Activated CD8-positive, alpha-beta memory T cell treated with anti-CD3 and anti-CD28 coated beads, Interleukin-2, amount 50 U/mL, for 1 hour (primary cell): Measurements from ENCODE around the gene CALY.

Source experiments
- DNase-seq: peaks from one replicate; pipeline ENCODE4 v3.0.0-alpha.2; 2020; ENCODE audit errors: extremely low read depth

The CALY gene

DNA sequence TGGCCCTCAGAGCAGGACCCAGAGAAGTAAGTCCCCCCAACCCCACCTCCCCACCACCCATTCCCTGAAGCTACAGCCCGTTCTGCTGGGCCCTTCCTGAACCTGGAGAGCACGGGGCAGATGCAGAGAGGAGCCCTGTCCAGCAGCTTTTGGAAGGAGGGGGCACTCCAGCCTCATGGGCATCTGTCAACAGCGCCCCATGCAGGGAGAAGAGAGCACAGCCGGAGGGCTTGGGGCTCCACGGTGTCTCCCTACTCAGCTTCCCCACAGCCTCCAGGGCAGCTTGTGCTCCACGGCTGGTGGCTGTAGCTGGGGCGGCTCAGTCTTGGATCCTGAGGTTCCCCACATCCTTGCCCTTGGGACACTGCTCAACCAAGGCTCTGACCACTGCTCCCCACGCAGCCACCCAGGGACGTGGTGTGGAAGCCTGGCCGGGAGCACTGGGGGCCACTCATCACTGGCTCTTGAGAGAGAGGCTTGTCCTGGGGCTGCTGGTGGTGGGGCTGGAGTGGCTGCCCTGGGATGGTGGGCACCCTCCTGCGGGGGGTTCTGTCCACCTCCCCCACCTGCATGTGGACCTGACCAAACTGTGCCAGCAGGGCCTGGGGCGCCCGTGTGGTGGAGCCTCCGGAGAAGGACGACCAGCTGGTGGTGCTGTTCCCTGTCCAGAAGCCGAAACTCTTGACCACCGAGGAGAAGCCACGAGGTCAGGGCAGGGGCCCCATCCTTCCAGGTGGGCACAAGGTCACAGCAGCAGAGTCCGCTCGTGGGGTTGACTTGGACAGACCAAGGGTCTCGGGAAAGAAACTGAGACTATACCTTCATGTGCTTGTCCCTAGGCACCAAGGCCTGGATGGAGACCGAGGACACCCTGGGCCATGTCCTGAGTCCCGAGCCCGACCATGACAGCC lies 15.0 kb upstream of the CALY start:
- DNase-seq: no peak

DNA sequence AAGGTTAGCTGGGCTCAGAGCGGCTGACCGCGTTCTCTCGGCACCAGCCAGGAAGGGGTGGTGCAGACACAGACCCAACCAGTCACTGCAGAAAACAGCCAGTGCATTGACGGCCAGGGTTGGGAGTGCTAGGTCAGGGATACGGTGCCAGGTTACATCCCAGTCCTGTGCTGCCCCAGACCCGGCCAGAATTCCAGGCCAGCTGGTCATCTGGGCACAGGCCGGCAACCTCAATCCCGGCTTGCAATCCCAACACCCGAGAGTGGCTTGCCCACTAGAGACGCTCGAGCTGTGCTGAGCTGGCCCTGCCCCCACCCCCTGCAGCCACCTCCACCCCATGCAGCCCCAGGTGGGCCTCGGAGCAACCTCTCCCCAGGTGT lies 14.2 kb upstream of the CALY start:
- no peak for DNase-seq

DNA sequence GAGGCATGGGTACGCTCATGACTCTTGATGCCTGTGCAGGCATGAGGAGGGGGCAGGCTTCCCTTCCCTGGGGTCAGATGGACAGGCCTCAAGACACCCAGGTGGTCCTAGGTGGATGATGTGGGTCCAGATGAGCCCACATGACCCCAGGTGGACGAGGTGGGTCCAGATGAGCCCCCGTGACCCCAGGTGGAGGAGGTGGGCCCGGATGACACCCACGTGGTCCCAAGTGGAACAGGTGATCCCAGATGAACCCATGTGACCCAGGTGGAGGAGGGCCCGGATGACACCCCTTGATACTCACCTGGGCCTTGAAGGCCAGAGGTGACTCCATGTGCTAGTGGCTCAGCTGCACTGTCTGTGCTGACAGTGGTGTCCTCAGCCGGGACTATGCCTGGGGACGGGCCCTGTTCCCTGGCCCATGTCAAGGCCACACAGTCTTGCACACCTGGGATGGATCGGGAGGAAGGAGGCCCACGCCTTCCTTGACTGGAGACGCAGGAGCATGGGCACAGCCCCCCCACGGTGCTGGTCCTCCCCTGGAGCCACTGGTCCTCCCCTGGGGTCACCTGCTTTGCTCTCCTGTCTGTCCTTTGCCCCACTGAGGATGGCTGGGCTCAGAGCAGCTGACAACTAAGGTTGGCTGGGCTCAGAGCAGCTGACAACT lies 13.7 kb upstream of the CALY start:
- DNase-seq: no peak

DNA sequence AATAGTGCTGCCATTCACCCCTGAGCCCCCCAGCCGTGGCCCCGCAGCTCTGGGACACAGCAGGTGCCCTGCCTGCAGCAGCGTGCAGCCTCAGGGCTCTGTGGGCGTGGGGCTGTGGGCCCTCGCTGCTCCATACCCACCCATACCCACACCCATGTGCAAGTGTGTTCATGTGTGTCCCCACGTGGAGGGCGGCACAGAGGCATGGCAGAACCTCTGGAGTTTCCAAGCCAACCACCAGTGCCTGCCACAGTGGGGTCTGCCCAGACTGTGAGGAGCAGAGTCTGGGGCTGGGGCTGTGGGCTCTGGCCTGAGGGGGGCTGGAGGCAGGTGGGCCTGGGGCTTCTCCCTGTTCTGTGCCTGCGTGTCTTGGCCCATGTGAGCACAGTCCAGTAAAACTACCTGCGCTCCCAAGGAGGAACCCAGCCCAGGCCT lies 12.9 kb upstream of the CALY start:
- no peak for DNase-seq

DNA sequence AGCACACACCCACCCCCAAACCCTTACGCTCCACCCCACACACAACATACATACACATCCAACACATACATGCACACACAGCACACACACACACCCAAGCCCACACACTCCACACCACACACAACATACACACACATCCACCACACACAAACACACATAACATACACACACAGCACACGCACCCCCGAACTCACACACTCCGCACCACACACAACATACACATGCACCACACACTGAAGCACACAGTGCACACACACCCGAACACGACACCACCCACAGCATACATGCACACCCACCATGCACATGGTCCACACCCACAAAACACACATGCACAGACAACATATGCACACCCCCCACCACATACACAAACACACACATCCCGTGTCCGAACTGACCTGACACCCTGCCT lies 12.5 kb upstream of the CALY start:
- no peak for DNase-seq

DNA sequence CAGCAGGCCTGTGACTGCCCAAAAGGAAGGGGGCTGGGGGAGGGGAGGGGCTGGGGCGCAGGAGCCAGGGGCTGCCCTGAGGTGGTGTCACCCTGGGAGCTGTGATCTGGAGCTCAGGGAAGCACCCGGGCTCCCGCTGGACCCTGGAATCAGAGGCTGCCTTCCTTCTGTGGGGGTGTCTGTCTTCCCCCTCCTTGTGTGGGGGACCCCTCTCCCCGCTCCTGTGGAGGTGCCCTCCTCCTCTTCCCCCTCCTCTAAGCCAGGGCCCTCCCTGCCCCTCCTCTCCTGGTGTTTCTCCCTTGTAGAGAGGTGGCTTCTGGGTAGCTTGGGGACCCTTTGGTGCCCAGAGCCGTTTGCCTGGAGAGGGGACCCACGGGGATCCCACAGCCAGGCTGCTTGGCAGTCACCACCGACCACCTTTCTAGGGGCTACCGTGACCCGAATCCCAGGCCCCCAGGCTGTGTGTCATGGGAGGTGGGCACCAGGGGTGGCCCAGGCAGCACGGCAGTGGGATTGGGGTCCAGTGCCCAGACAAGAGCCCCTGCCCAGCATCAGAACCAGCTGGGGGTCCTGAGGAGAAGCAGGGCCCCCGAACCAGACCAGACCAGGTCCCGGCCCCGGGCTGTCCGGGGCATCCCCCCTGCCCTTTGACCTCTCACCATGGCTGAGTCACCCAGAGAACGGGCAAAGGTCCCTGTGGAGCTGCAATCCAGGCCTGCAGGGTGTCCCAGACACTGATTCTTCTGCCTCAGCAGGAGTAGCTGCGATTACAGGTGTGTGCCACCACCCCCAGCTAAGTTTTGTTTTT lies 11.2 kb upstream of the CALY start:
- no peak for DNase-seq

DNA sequence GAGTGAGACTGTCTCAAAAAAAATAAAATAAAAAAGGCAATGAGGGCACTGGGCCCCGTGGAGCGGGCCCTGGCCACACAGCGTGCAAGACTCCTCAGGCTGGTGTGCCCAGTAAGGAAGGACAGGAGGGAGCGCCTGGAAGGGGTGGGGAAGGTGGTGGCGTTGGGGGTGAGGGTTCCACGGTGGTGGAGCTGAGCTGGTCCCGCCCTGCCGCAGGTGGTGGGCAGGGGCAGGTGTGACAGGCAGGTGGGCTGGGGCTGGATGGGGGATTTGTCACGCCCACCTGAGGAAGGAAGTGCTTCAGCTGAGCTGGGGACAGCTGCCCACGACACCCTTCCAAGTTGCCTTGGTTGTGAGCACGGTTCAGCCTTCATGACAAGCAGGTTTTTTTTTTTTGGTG lies 9.7 kb upstream of the CALY start:
- DNase-seq: no peak

DNA sequence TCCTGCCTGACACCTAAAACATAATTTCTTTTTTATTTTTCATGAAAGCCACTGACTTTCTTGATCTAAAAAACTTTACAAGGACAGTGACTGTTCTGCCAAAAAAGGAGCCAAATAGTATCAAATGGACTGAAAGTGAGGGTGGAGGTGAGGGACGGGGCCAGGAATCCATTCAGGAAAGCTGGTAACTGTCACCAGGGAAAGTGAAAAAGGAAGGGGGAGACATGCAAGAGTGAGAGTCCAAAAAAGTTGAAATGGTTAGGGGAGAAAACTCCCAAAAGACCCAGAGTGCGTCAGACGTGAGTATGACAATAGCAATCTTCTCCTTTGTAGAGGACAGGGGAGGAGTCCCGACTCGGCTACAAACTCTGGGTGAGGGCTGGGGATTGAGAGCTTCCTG lies 7.5 kb upstream of the CALY start:
- DNase-seq: no peak

DNA sequence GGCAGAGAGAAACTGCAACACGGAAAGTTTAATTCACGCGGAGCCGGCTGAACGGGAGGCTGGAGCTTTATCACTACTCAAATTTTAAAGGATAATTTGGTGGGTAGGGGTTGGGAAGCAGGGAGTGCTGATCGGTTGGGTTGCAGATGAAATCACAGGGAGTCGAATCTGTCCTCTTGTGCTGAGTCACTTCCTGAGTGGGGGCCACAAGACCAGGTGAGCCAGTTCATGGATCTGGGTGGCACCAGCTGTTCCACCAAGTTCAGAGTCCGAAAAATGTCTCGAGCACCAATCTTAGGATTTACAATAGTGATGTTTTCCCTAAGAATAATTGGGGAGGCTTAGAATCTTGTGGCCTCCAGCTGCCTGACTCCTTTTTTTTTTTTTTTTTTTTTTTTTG lies 6.9 kb upstream of the CALY start:
- DNase-seq: no peak

DNA sequence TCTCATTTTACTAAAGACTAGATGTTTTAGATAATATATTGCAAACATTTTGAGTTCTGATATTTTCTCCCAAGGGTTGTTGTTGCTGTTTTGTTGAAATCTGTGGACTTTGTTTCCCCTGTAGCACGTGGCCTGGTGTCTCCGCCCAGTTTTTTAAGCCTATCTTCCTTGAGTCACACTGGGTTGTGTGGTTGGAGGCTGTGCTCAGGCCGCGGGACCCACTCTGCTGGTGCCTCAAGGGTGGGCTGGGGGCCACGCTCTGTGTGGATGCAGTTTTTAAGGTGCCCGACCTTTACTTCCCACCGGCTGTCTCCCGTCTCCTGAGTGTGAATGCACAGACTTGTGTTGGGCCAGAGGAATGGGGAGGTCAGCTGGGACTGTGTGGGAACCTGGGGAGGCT lies 6.2 kb upstream of the CALY start:
- DNase-seq: no peak

DNA sequence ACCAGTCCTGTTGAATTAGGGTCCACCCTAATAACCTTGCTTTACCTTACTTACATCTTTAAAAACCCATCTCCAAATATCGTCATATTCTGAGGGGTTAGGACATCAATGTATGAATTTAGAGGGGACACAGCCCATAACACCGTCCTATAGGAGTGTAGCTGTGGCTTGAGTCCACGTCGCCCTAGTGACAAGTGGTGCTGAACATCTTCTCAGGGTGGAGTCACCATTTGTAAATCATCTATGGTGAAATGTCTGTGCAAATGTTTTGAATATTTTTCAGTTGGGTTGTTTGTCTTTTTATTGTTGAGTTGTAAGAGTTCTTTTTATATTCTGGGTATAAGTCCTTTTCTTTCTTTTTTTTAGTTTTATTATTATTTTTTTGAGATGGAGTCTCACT lies 5.3 kb upstream of the CALY start:
- DNase-seq: no peak

DNA sequence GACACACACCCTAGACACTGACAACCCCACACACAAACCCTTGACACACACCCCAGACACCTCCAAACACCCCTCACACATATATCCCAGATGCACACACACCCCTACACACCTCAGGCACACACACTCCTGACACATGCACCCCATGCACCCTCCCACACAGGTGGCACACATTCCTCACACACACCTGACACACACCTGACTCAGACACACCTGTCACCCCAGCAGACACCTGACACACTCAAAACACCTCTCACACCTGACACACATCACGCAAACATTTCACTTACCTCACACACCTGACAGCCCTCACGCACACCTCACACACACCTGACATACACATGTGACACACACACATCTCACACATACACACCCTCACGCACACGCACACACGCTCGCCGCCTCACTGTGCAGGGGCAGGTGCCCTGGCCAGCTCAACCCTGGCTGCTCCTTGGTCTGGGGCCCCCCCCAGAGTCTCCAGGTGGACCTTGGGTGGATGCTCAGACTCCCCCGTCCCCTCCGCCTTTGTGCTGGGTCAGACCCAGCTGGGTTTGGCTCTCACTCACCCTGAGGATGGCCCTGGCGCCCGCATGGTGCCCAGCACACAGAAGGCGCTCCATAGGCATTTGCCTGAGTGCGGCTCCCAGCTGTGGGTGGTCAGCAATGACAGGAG lies 3.1 kb upstream of the CALY start:
- DNase-seq: no peak

DNA sequence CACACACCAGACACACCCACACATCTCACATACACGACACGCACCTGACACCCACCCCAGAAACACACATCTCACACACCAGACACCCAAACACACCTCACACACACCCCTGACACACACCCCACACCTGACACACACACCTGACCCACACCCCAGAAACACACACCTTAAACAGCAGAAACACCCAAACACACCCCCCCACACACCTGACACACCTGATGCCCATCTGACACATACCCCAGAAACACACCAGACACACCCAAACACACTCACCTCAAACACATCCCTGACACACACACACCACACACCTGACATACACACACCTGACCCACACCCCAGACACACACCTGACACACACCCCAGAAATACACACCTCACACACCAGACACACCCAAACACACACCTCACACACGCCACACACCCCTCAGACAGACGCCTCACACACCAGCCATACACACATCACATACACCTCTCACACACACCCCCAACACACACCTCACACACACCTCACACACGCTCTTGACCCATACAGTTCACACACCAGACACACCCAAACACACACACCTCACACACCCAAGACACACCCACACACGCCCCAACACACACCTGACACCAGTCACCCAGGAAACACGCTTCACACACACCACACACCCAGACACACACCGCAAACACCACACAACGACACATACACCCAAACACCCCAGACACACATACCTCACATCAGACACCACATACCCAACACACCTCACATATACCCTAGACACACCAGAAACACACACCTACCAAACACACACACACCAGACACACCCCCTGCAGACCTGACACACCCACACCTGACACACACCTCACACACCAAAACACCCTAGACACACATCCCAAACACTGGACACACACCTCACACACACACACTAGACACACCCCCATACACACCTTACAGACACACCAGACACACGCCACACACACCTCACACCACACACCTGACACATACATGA lies 1.7 kb upstream of the CALY start:
- DNase-seq: no peak

DNA sequence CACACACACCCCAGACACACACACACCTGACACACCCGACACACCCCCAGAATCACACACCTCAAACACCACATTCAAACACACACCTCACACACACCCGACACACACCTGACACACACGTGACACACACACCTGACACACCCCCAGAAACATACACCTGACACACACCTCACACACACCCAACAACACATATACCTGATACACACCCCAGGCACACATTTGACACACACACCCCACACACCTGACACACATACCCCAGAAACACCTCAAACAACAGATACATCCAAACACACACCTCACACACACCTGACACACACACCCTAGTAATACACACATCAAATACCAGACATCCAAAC lies 652 bp upstream of the CALY start:
- DNase-seq: no peak

DNA sequence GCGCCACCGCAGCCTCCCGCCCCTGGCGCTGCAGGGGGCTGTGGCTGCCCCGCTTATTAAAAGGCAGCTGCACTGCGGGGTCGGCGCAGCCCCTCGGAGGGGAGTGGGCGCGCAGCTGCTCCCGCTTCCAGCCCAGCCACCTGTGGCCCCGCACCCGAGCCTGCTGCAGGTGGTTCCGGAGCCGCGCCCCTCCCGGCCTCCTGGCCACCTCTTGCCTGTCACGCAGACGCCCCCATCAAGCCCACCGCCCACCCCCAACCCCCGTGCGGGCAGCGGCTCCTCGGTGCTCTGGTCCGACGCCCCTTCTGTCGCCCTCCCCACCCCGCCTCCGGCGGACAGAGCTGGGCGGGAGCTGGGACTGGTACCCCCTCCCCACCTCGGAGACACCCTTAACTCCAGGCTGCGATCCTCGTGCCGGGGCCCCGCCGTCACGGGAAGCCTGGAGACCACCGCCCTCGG lies 549 bp downstream of the CALY start:
- DNase-seq: no peak

DNA sequence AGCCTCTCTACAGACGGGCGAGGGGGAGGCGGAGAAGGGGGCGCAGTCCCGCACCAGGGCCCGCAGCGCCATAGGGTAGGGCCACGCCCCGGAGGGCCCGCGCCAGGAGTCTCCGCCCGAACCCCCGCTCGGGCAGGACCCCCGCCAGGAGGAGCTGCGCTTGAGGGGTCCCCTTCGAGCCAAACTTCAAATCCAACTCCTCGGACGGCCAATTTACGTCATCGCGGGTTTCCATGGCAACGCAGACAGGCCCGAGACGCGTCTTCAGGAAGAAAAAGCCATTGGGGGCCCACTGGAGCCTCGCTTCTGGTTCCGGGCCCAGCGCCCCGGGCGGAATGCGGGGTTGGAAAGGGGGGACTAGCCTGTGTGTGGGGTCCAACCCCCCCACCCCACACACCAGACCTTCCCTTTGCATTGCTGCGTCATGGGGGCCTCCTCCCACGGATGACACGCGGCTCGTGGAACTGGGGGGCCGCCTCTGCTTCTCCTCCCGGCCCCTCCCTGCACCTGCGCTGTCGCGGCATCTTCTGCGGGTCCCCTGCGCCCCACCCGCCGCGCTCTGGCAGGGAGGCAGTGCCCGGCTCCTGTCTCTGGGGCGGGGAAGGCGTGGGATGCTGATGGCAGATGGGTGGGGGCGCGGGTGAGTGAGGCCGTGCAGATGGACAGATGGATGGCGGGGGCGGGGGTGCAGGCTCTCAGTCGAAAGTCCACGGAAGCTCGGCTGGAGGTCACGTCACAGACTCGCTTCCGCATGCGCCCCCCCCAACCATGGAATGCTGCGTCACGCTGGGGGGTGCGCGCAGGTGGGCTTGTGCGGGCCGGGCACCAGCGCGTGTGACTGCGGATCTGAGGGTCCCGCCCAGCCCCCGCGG lies 1.2 kb downstream of the CALY start:
- peak; percentile 93 for DNase-seq

DNA sequence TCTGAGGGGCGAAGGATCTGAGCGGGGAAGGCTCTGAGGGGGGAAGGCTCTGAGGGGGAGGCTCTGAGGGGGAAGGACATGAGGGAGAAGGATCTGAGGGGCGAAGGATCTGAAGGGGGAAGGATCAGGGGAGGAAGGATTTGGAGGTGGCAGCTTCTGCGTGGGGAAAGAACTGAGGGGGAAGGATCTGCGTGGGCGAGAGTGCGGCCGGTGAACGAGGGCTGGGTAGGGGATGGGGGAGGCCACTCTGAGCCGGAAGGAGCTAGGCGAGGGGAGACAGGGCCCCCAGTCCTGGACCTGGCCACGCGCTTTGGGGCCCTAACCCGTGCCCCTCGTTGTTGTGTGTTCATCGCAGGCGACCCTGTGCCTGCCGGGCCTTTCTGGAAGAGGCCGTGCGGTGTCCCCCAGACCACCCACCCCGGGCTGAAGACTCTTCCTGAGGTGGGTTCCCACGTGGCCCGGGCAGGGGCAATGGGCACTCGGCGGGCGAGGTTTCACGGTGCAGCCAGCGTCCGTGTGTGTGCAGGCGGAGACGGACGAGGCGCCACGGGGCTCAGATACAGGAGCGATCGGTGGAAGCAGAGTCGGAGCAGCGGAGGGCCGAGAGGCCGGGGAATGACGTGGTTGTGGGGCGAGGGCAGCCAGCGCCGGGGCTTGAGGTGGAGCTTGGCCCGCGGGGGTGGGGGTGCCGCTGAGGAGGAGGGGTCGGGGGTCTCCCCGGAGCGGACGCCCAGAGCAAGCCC lies 2.0 kb downstream of the CALY start:
- no peak for DNase-seq

DNA sequence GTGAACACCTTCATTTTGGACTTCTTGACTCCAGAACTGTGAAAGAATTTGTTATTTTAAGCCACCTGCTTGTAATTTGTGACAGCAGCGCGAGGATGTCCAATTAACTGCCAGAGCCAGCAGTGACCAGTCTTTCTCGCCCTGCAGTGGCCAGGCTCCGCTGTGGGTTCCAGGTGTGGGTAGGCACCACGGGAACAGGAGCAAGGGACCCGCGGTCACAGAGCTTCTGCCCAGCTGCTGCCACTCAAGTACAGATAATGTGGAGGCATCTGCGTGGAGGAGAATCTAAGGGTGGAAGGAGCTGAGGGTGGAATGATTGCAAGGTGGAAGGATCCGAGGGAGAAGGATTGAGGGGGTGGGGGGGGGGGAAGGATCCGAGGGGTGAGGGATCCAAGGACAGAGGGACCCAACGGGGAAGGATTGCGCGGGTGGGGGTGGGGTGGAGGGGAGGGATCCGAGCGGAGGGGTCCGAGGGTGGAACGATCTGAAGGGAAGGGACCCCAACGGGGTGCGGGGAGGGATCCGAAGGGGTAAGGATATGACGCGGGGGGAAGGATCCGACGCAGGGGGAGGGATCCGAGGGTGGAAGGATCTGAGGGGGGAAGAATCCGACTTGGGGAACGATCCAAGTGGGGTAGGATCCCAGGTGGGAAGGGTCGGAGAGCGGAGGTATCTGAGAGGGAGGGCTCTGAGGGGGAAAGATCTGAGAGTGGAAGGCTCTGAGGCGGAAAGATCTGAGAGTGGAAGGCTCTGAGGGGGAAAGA lies 3.6 kb downstream of the CALY start:
- DNase-seq: no peak
